MM.1S (cell line): ENCODE results near the gene CDH4.

Experiments
- CTCF ChIP-seq: fragments of 300-600 bp; sonication (generic); IDR thresholded peaks from 2 replicates; pipeline ENCODE4 v1.5.1; 2016; ENCODE audit warnings: antibody characterized with exemption, low read length, mixed read lengths
- EZH2 ChIP-seq: fragments of 300-600 bp; sonication (generic); optimal IDR thresholded peaks from 2 replicates; pipeline ENCODE3; 2017; ENCODE audit warnings: low read depth, mild to moderate bottlenecking, antibody characterized with exemption, low read length, mixed read lengths

- TF ChIP-seq CTCF (no peak), EZH2 (no peak)
Observed at GRCh38 chr20:61674688-61675087, 422.6 kb downstream of the CDH4 start.
